ENCODE data around the gene NANOS3.

- TF ChIP-seq EZH2 (IDR thresholded peaks at IDR 0.05; ENCODE audit: insufficient read depth, low read length): no peak
- TF ChIP-seq CTCF (IDR thresholded peaks at IDR 0.05; ENCODE audit: insufficient read depth, low read depth, low read length): no peak
Observed at GRCh38 chr19:13881251-13881691, 4.3 kb downstream of the NANOS3 start.
